Keratinocyte (primary cell): ENCODE measurements around the gene TLR4.

ENCODE experiments used
- CTCF ChIP-seq, 3 experiments: IDR thresholded peaks in 1 of 3; conservative IDR thresholded peaks in 1 of 3; optimal IDR thresholded peaks in 1 of 3; 2 replicates in 2 of 3; 3 replicates in 1 of 3; pipeline versions ENCODE3 to v1.5.1; 2011; ENCODE audit warnings: low read length in 3 of 3, mild to moderate bottlenecking in 3 of 3, moderate library complexity in 2 of 3, control low read depth in 1 of 3, inconsistent platforms in 1 of 3; ENCODE audit not compliant: insufficient read depth in 2 of 3; ENCODE audit errors: extremely low read depth in 1 of 3
- EZH2 ChIP-seq: IDR thresholded peaks from one replicate; pipeline ENCODE4 v1.6.1; 2012; ENCODE audit warnings: inconsistent platforms, mild to moderate bottlenecking, low read length, moderate library complexity

- no peak for TF ChIP-seq CTCF (optimal IDR thresholded peaks at IDR 0.05 in 1 of 3, IDR thresholded peaks at IDR 0.05 in 1 of 3, conservative IDR thresholded peaks at IDR 0.05 in 1 of 3; ENCODE audit: extremely low read depth in 1 of 3, insufficient read depth in 2 of 3, low read length in 3 of 3)
- no peak for TF ChIP-seq EZH2
Measured at GRCh38 chr9:117739206-117739605, 35.0 kb downstream of the TLR4 start.
